Glutamatergic neuron (in vitro differentiated cells): ENCODE measurements around the gene DEFB129. TPM values are rescaled to one million over a fixed set of nuclear protein-coding genes. Genes with fewer than 3 reads are reported as not detected.

Source experiments
- DNase-seq: peaks from one replicate; pipeline ENCODE4 v3.0.0; 2022
- H3K27ac Mint-ChIP-seq: one replicate; pipeline ENCODE4 v1.8.0; 2020; ENCODE audit warnings: mild to moderate bottlenecking, mixed read lengths, inconsistent platforms; ENCODE audit not compliant: unreplicated experiment
- H3K27me3 Mint-ChIP-seq: one replicate; pipeline ENCODE4 v1.8.0; 2020; ENCODE audit warnings: mild to moderate bottlenecking, moderate library complexity, mixed read lengths, inconsistent platforms; ENCODE audit not compliant: unreplicated experiment
- H3K36me3 Mint-ChIP-seq: one replicate; pipeline ENCODE4 v1.8.0; 2020; ENCODE audit warnings: mild to moderate bottlenecking, mixed read lengths, inconsistent platforms; ENCODE audit not compliant: unreplicated experiment
- H3K4me1 Mint-ChIP-seq: one replicate; pipeline ENCODE4 v1.8.0; 2020; ENCODE audit warnings: mild to moderate bottlenecking, low read depth, mixed read lengths, inconsistent platforms; ENCODE audit not compliant: unreplicated experiment
- H3K4me3 Mint-ChIP-seq: one replicate; pipeline ENCODE4 v1.8.0; 2020; ENCODE audit warnings: mild to moderate bottlenecking, mixed read lengths, inconsistent platforms; ENCODE audit not compliant: unreplicated experiment
- H3K9me3 Mint-ChIP-seq: one replicate; pipeline ENCODE4 v1.8.0; 2020; ENCODE audit warnings: mild to moderate bottlenecking, moderate library complexity, mixed read lengths, inconsistent platforms; ENCODE audit not compliant: unreplicated experiment
- total RNA-seq: library from RNA; stranded (reverse); fragmentation: NEBNext Ultra II Directional; extraction: Animal tissue kit (Norgen Biotek cat#: 25700); gene quantifications from one replicate; pipeline ENCODE4 v1.2.1, GENCODE V29; 2021; ENCODE audit not compliant: unreplicated experiment
- TF ChIP-seq, protein P1 (sequence below): fragments of 200-600 bp; sonication (generic); IDR thresholded peaks from one replicate; pipeline ENCODE4 v1.5.0; 2021; ENCODE audit not compliant: partially characterized antibody, unreplicated experiment

Gene DEFB129
- total RNA-seq, 1 donor from 2014 or later, result not detected

DNA sequence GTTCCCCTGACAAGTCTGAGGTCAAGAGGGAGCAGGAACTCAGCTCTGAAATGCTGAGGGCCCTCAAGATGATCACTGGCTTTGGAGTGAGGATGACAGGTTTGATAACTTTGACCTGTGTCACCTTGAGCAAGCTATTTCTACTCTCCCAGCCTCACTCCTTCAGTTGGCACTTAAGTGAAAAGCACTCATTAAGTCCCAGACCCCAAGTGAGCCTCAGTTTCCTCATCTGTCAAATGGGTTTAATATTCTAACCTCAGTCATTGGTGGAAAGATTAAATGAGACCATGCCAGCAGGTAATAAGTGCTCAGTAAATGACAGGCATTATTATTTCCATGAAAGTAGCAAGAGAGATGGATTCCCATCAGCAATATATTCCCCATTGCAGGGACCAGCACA is 44.5 kb downstream of the DEFB129 start:
- DNase-seq, result no peak
- TF ChIP-seq, protein P1, sequence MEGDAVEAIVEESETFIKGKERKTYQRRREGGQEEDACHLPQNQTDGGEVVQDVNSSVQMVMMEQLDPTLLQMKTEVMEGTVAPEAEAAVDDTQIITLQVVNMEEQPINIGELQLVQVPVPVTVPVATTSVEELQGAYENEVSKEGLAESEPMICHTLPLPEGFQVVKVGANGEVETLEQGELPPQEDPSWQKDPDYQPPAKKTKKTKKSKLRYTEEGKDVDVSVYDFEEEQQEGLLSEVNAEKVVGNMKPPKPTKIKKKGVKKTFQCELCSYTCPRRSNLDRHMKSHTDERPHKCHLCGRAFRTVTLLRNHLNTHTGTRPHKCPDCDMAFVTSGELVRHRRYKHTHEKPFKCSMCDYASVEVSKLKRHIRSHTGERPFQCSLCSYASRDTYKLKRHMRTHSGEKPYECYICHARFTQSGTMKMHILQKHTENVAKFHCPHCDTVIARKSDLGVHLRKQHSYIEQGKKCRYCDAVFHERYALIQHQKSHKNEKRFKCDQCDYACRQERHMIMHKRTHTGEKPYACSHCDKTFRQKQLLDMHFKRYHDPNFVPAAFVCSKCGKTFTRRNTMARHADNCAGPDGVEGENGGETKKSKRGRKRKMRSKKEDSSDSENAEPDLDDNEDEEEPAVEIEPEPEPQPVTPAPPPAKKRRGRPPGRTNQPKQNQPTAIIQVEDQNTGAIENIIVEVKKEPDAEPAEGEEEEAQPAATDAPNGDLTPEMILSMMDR, result no peak
- no peak overlapping the region for H3K4me3 Mint-ChIP-seq
- peaks cover 8% of the 10 kb centered on the region for H3K36me3 Mint-ChIP-seq
- H3K27ac Mint-ChIP-seq, result no peak overlapping the region
- H3K27me3 Mint-ChIP-seq, result peaks cover 7% of the 10 kb centered on the region
- H3K9me3 Mint-ChIP-seq, result peaks cover 7% of the 10 kb centered on the region
- no peaks in the 10 kb centered on the region for H3K4me1 Mint-ChIP-seq

DNA sequence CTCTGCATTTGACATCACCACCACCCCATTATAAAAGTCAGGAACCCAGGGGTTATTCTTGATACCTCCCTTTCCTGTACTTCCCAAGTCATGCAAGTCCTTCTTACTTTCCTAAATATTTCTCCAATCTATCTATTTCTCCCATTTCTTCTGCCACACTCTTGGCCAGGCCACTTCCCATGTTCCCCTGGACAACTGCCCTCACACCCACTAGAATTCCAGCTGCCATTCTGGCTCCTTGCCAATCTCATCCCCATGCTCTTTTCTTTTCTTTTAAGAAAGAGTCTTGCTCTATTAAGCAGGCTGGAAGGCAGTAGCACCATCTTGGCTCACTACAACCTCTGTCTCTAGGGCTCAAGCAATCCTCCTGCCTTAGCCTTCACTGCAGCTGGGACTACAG is 45.7 kb downstream of the DEFB129 start:
- peaks cover 7% of the 10 kb centered on the region for H3K27me3 Mint-ChIP-seq
- DNase-seq, result no peak
- no peak overlapping the region for H3K27ac Mint-ChIP-seq
- no peak overlapping the region for H3K4me3 Mint-ChIP-seq
- peaks cover 8% of the 10 kb centered on the region for H3K36me3 Mint-ChIP-seq
- no peaks in the 10 kb centered on the region for H3K4me1 Mint-ChIP-seq
- H3K9me3 Mint-ChIP-seq, result peaks cover 5% of the 10 kb centered on the region
- TF ChIP-seq, protein P1, result no peak

DNA sequence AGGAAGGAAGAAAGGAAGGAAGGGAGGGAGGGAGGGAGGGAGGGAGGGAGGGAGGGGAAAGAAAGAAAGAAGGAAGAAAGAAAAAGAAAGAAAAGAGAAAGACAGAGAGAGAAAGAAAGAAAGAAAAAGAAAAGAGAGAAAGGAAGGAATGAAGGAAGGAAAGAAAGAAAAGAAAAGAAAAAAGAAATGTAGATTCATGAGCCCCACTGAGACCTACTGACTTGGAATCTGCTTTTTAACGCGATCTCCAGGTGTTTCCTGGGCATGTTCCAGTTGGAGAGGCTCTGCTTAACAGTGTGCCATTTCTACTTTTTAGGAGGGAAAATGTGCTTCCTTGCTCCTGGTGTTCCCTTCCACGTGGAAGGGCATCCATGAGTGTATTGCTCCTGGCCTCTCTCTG is 46.8 kb downstream of the DEFB129 start:
- Mint-ChIP-seq H3K27me3 (peaks cover 7% of the 10 kb centered on the region), H3K4me3 (no peak overlapping the region), H3K9me3 (peaks cover 5% of the 10 kb centered on the region), H3K4me1 (no peaks in the 10 kb centered on the region), H3K27ac (no peak overlapping the region), H3K36me3 (peaks cover 8% of the 10 kb centered on the region)
- TF ChIP-seq, protein P1, result no peak
- no peak for DNase-seq

DNA sequence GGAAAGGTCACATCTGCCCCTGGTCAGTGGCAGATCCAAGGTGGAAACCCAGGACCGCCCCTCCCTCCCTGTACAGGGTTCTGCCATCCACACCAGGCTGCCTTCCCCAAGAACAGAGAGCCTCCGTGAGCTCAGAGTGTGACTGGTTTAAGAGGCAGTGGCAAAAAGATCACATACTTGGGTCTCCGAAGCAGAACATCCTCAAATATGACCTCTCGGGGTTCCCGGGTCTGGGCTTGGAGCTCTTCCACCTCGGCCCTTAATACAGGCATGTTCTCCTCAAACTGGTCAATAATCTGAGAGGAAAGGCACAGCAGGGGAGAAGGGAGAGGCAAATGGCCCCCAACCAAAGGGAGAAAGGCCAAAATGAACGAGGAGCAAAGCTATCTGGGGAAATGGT is 48.7 kb downstream of the DEFB129 start:
- Mint-ChIP-seq H3K4me3 (no peak overlapping the region), H3K27me3 (peaks cover 6% of the 10 kb centered on the region), H3K27ac (no peak overlapping the region), H3K9me3 (peaks cover 4% of the 10 kb centered on the region), H3K4me1 (no peaks in the 10 kb centered on the region), H3K36me3 (peaks cover 12% of the 10 kb centered on the region)
- DNase-seq, result no peak
- TF ChIP-seq, protein P1, result no peak

DNA sequence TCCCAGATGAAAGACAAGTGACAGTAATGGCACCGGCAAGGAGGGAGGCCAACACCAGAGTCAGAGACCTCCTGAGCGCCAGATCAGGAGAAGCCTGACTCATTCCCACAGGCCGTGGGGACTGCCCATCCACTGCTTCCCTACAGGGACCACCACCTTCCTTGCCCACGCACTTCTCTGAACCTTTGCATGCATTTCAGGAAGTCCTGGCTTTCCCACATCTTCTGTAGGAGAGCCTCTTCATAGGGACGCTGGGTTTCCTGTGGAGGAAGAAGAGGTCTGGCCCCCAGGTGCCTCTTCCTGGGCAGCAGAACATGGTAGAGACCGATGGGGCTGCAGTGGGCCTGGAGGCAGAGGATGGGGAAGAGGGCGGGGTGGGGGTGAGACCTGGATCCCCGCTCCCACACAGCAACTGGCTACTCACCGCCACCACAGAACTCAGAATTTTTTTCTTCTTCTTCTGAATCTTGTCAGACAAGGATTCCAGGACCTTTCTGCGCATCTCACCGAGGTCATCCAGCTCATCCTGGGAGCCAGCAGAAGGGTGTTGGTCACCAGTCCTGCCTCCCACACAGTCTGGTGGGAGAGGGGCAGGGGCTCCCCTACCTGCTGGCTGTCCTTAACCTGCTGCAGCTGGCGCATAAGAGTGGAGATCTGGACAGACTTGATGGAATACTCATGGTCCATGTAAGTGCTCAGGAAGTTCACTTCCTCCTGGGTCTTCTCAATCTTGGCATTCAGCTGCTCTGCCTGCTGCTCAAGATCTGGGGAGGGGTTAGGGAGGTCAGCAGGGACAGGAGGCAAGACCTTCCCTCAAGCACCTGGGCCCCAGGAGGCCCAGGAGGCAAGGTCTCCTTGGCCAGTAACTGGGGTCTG is 49.8 kb downstream of the DEFB129 start:
- H3K27ac Mint-ChIP-seq, result no peak overlapping the region
- no peaks in the 10 kb centered on the region for H3K4me1 Mint-ChIP-seq
- peaks cover 6% of the 10 kb centered on the region for H3K27me3 Mint-ChIP-seq
- peaks cover 4% of the 10 kb centered on the region for H3K9me3 Mint-ChIP-seq
- no peak for DNase-seq
- peaks cover 16% of the 10 kb centered on the region for H3K36me3 Mint-ChIP-seq
- TF ChIP-seq, protein P1, result no peak
- no peak overlapping the region for H3K4me3 Mint-ChIP-seq
